ENCODE measurements around the gene STX17. TPM values are rescaled to one million over a fixed set of nuclear protein-coding genes. Genes with fewer than 3 reads are reported as not detected.

Gene STX17
- total and polyA plus RNA-seq, 2 experiments from 2014 or later = 17.6 to 26.7 TPM

DNA sequence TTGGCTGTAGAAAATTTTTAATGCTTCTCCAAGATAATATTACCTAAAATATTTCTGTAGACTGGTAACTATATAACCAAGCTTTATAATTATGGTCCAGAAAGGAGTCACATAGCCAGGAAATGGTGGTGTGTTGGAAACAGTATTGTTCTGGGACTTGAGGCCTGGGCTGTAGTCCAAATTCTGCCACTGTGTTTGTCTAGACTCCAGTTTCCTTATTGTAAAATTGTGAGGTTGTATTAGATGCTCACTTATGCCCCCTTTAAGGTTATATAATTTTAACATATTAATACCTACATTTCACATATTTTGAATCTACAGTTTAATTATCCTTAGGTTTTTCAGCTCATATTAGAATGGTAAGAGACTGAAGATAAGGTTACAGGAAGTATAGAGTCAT lies 42.4 kb downstream of the STX17 start:
- Histone ChIP-seq H3K4me1 (ENCODE audit: insufficient read depth) (no peaks in the 10 kb centered on the region), H2AFZ (no peak overlapping the region), H3K4me2 (no peak overlapping the region), H3K36me3 (replicated peaks; ENCODE audit: insufficient read depth, low read depth) (no peaks in the 10 kb centered on the region), H3K9me3 (ENCODE audit: low read depth) (no peaks in the 10 kb centered on the region), H3K27me3 (no peaks in the 10 kb centered on the region), H4K20me1 (ENCODE audit: insufficient read depth, poor library complexity, severe bottlenecking) (no peaks in the 10 kb centered on the region), H3K27ac (no peak overlapping the region), H3K4me3 (no peak overlapping the region), H3K9me2 (replicated peaks; ENCODE audit: insufficient read depth) (no peaks in the 10 kb centered on the region), H3K79me2 (no peaks in the 10 kb centered on the region)
- TF ChIP-seq, protein P1, sequence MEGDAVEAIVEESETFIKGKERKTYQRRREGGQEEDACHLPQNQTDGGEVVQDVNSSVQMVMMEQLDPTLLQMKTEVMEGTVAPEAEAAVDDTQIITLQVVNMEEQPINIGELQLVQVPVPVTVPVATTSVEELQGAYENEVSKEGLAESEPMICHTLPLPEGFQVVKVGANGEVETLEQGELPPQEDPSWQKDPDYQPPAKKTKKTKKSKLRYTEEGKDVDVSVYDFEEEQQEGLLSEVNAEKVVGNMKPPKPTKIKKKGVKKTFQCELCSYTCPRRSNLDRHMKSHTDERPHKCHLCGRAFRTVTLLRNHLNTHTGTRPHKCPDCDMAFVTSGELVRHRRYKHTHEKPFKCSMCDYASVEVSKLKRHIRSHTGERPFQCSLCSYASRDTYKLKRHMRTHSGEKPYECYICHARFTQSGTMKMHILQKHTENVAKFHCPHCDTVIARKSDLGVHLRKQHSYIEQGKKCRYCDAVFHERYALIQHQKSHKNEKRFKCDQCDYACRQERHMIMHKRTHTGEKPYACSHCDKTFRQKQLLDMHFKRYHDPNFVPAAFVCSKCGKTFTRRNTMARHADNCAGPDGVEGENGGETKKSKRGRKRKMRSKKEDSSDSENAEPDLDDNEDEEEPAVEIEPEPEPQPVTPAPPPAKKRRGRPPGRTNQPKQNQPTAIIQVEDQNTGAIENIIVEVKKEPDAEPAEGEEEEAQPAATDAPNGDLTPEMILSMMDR (IDR thresholded peaks at IDR 0.05; ENCODE audit: poor library complexity) = no peak
- TF ChIP-seq EZH2phosphoT487 (IDR thresholded peaks at IDR 0.05; ENCODE audit: low read depth, severe bottlenecking, unreplicated experiment) (no peak), EZH2 (IDR thresholded peaks at IDR 0.05; ENCODE audit: borderline replicate concordance) (no peak)
- no peak for DNase-seq (ENCODE audit: low spot score)

DNA sequence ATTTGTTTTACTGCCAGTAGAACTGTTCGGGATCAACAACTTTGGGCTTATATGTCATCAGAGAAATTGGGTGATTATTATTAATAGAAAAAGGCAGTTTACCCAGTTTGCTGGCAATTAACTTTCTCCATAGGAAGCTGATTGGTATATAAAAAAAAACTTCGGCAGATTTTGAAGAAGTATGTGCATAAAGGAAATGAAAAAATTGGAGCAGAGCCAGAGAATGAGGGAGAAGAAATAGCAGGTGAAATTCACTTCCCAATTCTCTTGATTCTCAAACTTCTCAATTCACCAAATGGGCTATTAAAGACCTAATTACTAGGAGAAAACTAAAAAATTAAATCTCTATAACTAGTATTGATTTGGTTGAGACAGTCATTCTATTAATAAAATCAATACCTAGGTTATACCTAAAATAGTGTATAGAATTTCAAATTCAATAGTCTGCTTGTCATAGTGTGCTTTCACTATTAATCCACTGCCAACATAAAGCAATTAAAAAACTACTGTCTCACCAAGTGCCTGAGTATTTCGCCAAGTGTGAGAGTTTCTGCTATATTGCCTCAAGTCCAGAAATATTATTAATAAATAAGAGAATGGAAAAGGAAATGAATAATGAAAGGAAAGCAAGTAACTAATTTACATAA lies 47.5 kb downstream of the STX17 start:
- no peaks in the 10 kb centered on the region for H3K9me2 ChIP-seq (replicated peaks; ENCODE audit: insufficient read depth)
- WGBS (ENCODE audit: low lambda C conversion rate, missing lambda C conversion rate) = 97% methylated on average over 3 of the region's 3 CpGs
- DNase-seq (ENCODE audit: low spot score) = no peak

GRCh38 chr9:99954819-99955218 lies 48.4 kb downstream of the STX17 start:
- Histone ChIP-seq H4K20me1 (ENCODE audit: insufficient read depth, poor library complexity, severe bottlenecking) (no peaks in the 10 kb centered on the region), H3K9me2 (replicated peaks; ENCODE audit: insufficient read depth) (no peaks in the 10 kb centered on the region), H3K36me3 (replicated peaks; ENCODE audit: insufficient read depth, low read depth) (no peaks in the 10 kb centered on the region), H3K4me1 (ENCODE audit: insufficient read depth) (no peaks in the 10 kb centered on the region), H3K79me2 (no peaks in the 10 kb centered on the region), H2AFZ (no peak overlapping the region), H3K27ac (no peak overlapping the region), H3K27me3 (no peaks in the 10 kb centered on the region), H3K4me2 (no peak overlapping the region), H3K4me3 (no peak overlapping the region), H3K9me3 (ENCODE audit: low read depth) (no peaks in the 10 kb centered on the region)
- 73% methylated on average over 1 of the region's 1 CpG for WGBS (ENCODE audit: low lambda C conversion rate, missing lambda C conversion rate)
- no peak for DNase-seq (ENCODE audit: low spot score)
- TF ChIP-seq EZH2 (IDR thresholded peaks at IDR 0.05; ENCODE audit: borderline replicate concordance) = no peak
- TF ChIP-seq EZH2phosphoT487 (IDR thresholded peaks at IDR 0.05; ENCODE audit: low read depth, severe bottlenecking, unreplicated experiment) = no peak
- TF ChIP-seq, protein P1 (IDR thresholded peaks at IDR 0.05; ENCODE audit: poor library complexity) = no peak

More for the DNA sequence above, 47.5 kb downstream of the STX17 start:
- Histone ChIP-seq H3K9me3 (ENCODE audit: low read depth) (no peaks in the 10 kb centered on the region), H3K4me3 (no peak overlapping the region), H3K79me2 (no peaks in the 10 kb centered on the region), H2AFZ (no peak overlapping the region), H4K20me1 (ENCODE audit: insufficient read depth, poor library complexity, severe bottlenecking) (no peaks in the 10 kb centered on the region), H3K4me2 (no peak overlapping the region), H3K36me3 (replicated peaks; ENCODE audit: insufficient read depth, low read depth) (no peaks in the 10 kb centered on the region), H3K27ac (no peak overlapping the region), H3K4me1 (ENCODE audit: insufficient read depth) (no peaks in the 10 kb centered on the region), H3K27me3 (no peaks in the 10 kb centered on the region)
- TF ChIP-seq, protein P1 (IDR thresholded peaks at IDR 0.05; ENCODE audit: poor library complexity) = no peak
- TF ChIP-seq EZH2 (IDR thresholded peaks at IDR 0.05; ENCODE audit: borderline replicate concordance) = no peak
- no peak for TF ChIP-seq EZH2phosphoT487 (IDR thresholded peaks at IDR 0.05; ENCODE audit: low read depth, severe bottlenecking, unreplicated experiment)
